Measurements from ENCODE around the gene ITGB8. TPM values are rescaled to one million over a fixed set of nuclear protein-coding genes. Genes with fewer than 3 reads are reported as not detected.

Gene ITGB8
- polyA plus RNA-seq, 3 donors from 2014 or later, result not detected

DNA sequence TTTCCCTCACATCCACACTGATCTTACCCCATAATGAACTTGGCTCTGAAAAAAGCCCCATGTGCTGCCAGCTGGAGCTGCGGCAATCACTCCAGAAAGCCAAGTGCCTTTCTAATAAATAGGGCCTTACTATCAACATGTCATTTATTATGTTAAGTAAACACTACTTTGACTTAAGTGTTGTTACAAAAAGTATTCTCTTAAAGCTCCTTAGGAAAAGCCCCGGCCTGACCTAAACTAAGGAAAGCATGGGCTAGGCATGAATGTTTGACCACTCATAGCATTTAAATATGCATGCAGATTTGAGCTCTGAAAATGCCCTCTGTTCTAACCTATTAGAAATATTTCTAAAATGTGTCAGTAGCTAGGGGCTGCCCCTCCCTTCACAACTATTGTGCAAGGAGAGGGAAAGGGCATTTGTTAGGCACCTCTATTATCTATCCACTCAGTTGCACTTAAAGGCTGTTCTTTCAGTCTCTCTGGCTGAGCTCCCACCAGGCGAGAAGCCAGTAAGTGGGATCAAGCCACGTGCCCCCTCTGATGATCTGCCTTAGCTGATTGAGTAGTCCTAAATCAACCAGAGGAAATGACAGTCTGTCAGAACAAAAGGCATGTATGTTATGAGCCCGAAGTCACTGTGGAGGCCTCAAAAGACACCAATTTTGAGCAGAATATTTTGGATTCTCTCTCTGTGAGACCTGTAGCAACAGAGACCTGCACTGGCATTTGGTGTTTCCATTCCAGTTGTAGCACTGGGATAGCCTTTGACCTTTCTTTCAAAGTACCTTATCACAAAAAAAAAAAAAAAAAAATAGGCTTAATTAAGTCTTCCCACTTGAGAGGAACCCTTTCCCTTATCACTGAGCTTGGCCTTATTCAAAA lies 77.1 kb downstream of the ITGB8 start:
- H3K36me3 Mint-ChIP-seq, result no peaks in the 10 kb centered on the region
- H3K9me3 Mint-ChIP-seq, result peaks cover 0 to 4% (median 0%) of the 10 kb centered on the region in 6 donors
- no peak for DNase-seq
- no peaks in the 10 kb centered on the region for H3K4me1 Mint-ChIP-seq
- H3K27ac Mint-ChIP-seq, result no peak overlapping the region
- H3K27me3 Mint-ChIP-seq (ENCODE audit: low read depth in 3 of 3), result peaks cover 0 to 2% (median 0%) of the 10 kb centered on the region in 3 donors
- H3K4me3 Mint-ChIP-seq, result no peak overlapping the region

DNA sequence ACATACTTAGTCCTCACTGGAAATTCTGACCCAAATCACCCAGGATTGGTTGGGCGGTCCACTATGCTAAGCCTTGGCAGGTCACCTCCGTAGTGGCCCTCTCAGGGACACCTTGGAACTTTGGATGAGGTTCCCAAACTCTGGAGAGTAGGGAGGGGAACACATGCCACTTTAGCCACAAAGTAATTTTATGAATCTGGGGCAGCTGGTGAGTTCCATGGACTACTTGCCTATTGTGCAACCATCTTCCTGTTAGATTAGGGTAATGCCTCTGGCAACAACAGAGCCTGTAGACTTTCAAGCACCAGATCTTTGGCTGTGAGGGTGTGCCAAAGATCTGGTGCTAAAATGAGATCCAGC lies 77.7 kb downstream of the ITGB8 start:
- Mint-ChIP-seq H3K36me3 (no peaks in the 10 kb centered on the region), H3K27ac (no peak overlapping the region), H3K4me3 (no peak overlapping the region), H3K9me3 (peaks cover 0 to 4% (median 0%) of the 10 kb centered on the region in 6 donors), H3K4me1 (no peaks in the 10 kb centered on the region), H3K27me3 (ENCODE audit: low read depth in 3 of 3) (peaks cover 0 to 2% (median 0%) of the 10 kb centered on the region in 3 donors)
- DNase-seq, result no peak

DNA sequence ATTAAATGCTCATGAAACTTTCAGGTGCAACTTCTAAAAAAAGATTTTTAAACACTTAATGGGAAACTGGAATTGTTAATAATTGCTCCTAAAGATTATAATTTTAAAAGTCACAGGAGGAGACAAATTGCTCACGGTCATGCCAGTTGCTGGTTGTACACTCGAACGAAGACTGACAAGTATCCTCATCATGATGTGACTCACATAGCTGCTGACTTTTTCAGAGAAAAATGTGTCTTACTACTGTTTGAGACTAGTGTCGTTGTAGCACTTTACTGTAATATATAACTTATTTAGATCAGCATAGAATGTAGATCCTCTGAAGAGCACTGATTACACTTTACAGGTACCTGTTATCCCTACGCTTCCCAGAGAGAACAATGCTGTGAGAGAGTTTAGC lies 79.3 kb downstream of the ITGB8 start:
- no peak for DNase-seq
- H3K4me1 Mint-ChIP-seq, result no peaks in the 10 kb centered on the region
- H3K9me3 Mint-ChIP-seq, result peaks cover 0 to 4% (median 0%) of the 10 kb centered on the region in 6 donors
- no peak overlapping the region for H3K27ac Mint-ChIP-seq
- H3K4me3 Mint-ChIP-seq, result no peak overlapping the region
- H3K27me3 Mint-ChIP-seq (ENCODE audit: low read depth in 3 of 3), result no peaks in the 10 kb centered on the region
- H3K36me3 Mint-ChIP-seq, result no peaks in the 10 kb centered on the region

DNA sequence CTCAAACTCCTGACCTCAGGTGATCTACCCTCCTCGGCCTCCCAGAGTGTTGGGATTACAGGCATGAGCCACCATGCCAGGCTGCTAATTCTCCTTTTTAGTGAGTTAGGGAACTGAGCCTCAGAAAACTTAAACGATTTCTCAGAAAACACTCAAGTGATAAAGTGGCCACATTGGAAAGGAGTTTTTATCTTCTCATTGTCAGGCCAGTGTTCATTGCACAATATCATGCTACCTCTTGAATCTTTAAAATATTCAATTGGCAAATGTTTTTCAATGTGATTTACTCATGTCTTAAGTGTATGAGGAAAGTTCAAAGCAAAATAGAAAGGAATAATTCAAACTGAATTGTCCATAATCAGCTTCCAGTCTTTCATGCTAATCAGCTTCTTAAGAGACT lies 80.7 kb downstream of the ITGB8 start:
- no peaks in the 10 kb centered on the region for H3K4me1 Mint-ChIP-seq
- peaks cover 0 to 9% (median 0%) of the 10 kb centered on the region in 6 donors for H3K9me3 Mint-ChIP-seq
- H3K27me3 Mint-ChIP-seq (ENCODE audit: low read depth in 3 of 3), result no peaks in the 10 kb centered on the region
- no peak for DNase-seq
- H3K4me3 Mint-ChIP-seq, result no peak overlapping the region
- H3K36me3 Mint-ChIP-seq, result no peaks in the 10 kb centered on the region
- no peak overlapping the region for H3K27ac Mint-ChIP-seq

DNA sequence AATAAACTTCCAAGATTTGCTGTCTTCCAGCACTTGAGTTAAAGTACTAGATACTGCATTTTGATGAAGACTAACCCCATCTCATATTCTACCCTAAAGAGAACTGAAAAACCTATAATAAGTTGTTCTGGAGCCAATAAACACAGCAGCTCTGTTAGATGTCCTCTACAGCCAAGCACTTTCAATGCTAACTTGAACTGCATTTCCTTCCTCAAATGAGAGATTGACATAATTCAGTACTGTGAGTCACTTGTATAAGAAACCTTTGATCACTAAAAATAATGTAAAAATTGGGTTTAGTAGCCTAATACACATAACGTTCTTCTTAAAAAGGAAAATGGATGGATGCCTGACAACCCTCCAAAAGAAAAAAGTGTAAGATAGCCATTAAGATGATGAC lies 81.3 kb downstream of the ITGB8 start:
- Mint-ChIP-seq H3K27ac (no peak overlapping the region), H3K4me1 (no peaks in the 10 kb centered on the region), H3K9me3 (peaks cover 0 to 9% (median 0%) of the 10 kb centered on the region in 6 donors), H3K36me3 (no peaks in the 10 kb centered on the region), H3K27me3 (ENCODE audit: low read depth in 3 of 3) (no peaks in the 10 kb centered on the region), H3K4me3 (no peak overlapping the region)
- DNase-seq, result no peak

DNA sequence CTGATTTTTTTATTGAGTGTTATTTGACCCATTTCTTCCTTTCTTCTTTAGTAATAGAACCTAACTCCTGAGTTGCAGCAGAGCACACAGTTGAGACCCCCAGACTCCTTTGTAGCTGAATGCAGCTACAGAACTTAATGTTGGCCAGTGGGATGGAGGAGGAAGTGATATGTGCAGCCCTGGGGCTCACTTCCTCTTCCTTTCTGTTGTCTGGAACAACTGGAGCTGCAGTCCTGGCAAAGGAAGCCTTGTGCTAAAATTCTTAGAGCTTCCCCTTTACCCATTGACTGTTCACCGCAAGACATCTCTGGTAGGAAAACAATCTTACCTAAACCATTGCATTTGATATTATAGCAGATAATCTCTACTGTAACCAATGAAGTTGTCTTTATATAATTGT lies 86.6 kb downstream of the ITGB8 start:
- H3K4me3 Mint-ChIP-seq, result no peak overlapping the region
- no peak for DNase-seq
- H3K27me3 Mint-ChIP-seq (ENCODE audit: low read depth in 3 of 3), result no peaks in the 10 kb centered on the region
- no peaks in the 10 kb centered on the region for H3K36me3 Mint-ChIP-seq
- no peak overlapping the region for H3K27ac Mint-ChIP-seq
- H3K9me3 Mint-ChIP-seq, result peaks cover 0 to 5% (median under 1%) of the 10 kb centered on the region in 6 donors
- no peaks in the 10 kb centered on the region for H3K4me1 Mint-ChIP-seq

DNA sequence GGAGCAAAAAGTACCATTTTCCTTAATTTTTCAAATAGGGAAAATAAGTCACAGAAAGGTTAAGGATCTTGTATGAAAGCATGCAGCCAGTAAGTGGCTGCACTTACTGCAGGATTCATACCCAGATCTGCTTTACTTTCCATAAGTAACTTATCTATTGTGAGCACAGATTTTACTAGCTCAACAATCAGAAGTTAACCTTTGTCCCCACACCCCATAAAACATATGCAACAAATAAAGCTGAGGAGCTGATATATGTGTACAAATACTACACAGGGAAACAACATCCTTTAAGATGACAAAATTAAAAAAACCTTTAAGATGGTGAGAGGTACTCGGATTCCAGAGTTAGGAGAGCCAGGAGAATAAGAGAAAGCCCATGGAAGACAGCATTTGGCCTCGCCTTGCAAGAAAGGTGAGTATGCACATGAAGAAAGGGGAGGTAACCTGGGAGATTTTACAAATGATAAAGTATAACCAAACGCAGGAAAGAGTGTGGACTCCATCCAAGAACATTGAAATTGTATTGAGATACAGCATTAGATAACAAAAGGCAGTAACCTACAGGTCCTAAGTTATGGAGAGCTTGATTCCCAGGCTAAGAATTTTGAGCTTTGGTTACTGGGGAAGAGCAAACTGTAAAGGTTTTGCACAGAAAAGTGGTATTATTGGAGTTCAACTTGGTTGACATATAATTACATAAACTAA lies 87.1 kb downstream of the ITGB8 start:
- Mint-ChIP-seq H3K4me1 (no peaks in the 10 kb centered on the region), H3K4me3 (no peak overlapping the region), H3K36me3 (no peaks in the 10 kb centered on the region), H3K27ac (no peak overlapping the region), H3K27me3 (ENCODE audit: low read depth in 3 of 3) (no peaks in the 10 kb centered on the region), H3K9me3 (peaks cover 0 to 5% (median under 1%) of the 10 kb centered on the region in 6 donors)
- DNase-seq, result no peak

DNA sequence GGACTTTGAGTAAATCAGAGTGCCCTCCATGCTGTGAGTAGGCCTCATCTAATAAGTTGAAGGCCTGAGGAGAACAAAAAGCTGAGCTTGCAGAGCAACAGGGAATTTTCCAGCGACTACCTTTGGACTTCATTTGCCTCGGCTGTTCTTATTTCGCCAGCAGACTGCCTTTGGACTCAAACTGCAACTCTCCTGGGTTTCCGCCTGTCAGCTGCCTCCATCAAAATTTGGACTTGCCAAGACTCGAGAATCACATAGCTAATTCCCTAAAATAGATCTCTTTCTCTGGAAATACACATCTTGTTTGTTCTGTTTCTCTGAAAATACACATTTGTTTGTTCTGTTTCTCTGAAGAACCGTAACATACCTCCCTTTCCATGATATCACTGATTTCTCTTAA lies 93.8 kb downstream of the ITGB8 start:
- Mint-ChIP-seq H3K27me3 (ENCODE audit: low read depth in 3 of 3) (peaks cover 0 to 3% (median 2%) of the 10 kb centered on the region in 3 donors), H3K4me3 (no peak overlapping the region), H3K36me3 (no peaks in the 10 kb centered on the region), H3K27ac (no peak overlapping the region), H3K4me1 (no peaks in the 10 kb centered on the region), H3K9me3 (peaks cover 0 to 18% (median 3%) of the 10 kb centered on the region in 6 donors)
- DNase-seq, result no peak

DNA sequence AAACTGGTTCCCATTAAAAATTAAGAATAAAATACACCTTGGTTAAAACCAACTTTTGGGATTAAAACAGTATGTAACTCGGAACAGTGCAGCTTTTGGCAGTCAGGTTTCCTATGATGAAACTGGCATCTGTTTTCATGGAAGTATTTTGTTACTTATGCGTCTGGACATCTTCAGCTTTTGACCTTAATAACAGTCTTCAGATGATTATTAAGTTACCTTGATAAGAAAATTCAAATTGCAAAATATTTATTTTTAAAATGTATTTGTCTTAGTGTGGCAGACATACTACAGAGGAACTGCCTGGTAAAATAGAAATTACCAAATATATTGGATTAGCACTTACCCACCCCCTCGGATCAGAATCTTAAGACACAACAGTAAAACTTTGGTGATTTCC lies 100.0 kb downstream of the ITGB8 start:
- Mint-ChIP-seq H3K27ac (no peak overlapping the region), H3K4me3 (no peak overlapping the region), H3K4me1 (no peaks in the 10 kb centered on the region), H3K27me3 (ENCODE audit: low read depth in 3 of 3) (peaks cover 0 to 3% (median 2%) of the 10 kb centered on the region in 3 donors), H3K9me3 (peaks cover 0 to 14% (median 6%) of the 10 kb centered on the region in 6 donors), H3K36me3 (no peaks in the 10 kb centered on the region)
- no peak for DNase-seq

DNA sequence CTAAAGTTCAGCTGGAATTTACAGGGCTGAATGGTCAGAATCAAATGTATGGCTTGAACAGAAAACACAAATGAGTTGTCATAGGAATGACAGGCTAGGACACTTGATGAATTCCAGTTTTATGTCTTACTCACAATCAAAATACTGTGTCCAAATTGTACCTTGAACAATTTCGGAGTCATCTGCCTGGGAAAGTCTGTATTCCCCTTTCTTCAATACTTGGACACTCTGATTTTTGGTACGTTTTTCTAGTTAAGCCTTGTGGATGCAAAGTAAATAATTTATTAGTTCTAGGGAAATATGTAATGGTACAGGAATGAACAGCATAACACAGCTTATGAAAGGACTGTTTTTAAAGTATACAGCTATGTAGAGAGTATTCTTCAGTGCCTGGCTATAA lies 100.4 kb downstream of the ITGB8 start:
- no peak for DNase-seq
- Mint-ChIP-seq H3K27ac (no peak overlapping the region), H3K27me3 (ENCODE audit: low read depth in 3 of 3) (peaks cover 0 to 3% (median 2%) of the 10 kb centered on the region in 3 donors), H3K4me3 (no peak overlapping the region), H3K36me3 (no peaks in the 10 kb centered on the region), H3K4me1 (no peaks in the 10 kb centered on the region), H3K9me3 (peaks cover 0 to 13% (median 5%) of the 10 kb centered on the region in 6 donors)

DNA sequence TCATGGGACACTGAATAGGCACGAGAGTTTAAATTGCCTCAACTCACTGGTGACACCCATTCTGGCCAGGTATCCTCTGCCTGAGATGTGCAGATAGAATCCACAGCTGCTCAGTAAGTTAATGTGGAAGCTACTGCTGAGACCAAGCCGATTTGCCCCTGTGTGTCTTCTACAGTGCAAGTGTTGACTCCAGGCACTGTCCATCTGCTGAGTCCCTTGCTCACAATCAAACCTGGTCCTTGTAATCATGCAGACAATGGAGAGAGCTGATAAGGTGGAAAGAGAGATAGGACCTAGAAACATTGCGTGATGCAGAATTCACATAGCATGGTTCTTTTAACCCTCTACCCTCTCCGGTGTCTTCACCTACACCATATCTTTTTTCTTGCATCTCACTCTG lies 101.4 kb downstream of the ITGB8 start:
- peaks cover 0 to 3% (median 2%) of the 10 kb centered on the region in 3 donors for H3K27me3 Mint-ChIP-seq (ENCODE audit: low read depth in 3 of 3)
- H3K9me3 Mint-ChIP-seq, result peaks cover 0 to 9% (median 3%) of the 10 kb centered on the region in 6 donors
- H3K36me3 Mint-ChIP-seq, result no peaks in the 10 kb centered on the region
- DNase-seq, result no peak
- no peaks in the 10 kb centered on the region for H3K4me1 Mint-ChIP-seq
- no peak overlapping the region for H3K27ac Mint-ChIP-seq
- no peak overlapping the region for H3K4me3 Mint-ChIP-seq

DNA sequence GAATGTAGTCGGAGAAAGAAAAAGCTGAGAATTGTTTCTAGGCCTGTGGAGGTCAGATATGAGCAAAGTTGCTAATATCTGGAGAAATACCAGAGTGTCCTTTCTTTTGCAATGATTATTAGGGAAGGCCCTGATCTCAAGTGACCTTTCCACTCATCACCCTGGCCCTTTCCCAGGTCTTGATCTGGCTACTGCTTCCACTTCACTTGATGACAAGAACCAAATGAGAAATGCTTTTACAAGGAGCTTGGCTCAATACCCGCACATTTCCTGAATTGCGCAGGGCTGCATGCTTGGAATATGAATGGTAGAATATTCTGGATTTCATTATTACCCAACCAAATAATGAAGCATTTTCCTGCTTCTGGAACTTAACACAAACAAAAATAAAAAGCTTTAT lies 104.6 kb downstream of the ITGB8 start:
- H3K9me3 Mint-ChIP-seq, result peaks cover 0 to 2% (median 0%) of the 10 kb centered on the region in 6 donors
- peaks cover 0 to 2% (median 0%) of the 10 kb centered on the region in 3 donors for H3K27me3 Mint-ChIP-seq (ENCODE audit: low read depth in 3 of 3)
- H3K4me3 Mint-ChIP-seq, result no peak overlapping the region
- H3K4me1 Mint-ChIP-seq, result no peaks in the 10 kb centered on the region
- H3K36me3 Mint-ChIP-seq, result no peaks in the 10 kb centered on the region
- no peak for DNase-seq
- no peak overlapping the region for H3K27ac Mint-ChIP-seq

DNA sequence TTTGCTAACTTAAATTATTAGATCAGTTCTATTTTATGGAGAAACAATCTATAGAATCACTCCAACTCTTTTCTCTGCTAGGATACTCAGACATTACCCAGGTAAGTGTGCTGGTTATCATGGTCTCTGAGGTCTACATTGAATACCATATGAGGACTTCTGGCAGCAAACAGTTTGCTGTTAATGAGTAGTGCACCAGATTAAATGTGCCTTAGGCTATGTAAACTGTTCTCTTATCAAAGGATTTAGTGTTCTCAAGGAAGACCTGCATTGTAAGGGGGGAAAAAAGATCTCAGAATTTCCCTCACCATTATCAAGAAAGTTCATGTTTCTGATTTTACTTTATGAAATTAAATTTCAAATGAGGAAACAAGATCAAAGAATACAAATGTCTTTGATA lies 107.5 kb downstream of the ITGB8 start:
- Mint-ChIP-seq H3K9me3 (peaks cover 0 to 11% (median 7%) of the 10 kb centered on the region in 6 donors), H3K27ac (no peak overlapping the region), H3K4me3 (no peak overlapping the region), H3K4me1 (no peaks in the 10 kb centered on the region), H3K27me3 (ENCODE audit: low read depth in 3 of 3) (peaks cover 2 to 4% (median 2%) of the 10 kb centered on the region in 3 donors), H3K36me3 (no peaks in the 10 kb centered on the region)
- DNase-seq, result no peak

DNA sequence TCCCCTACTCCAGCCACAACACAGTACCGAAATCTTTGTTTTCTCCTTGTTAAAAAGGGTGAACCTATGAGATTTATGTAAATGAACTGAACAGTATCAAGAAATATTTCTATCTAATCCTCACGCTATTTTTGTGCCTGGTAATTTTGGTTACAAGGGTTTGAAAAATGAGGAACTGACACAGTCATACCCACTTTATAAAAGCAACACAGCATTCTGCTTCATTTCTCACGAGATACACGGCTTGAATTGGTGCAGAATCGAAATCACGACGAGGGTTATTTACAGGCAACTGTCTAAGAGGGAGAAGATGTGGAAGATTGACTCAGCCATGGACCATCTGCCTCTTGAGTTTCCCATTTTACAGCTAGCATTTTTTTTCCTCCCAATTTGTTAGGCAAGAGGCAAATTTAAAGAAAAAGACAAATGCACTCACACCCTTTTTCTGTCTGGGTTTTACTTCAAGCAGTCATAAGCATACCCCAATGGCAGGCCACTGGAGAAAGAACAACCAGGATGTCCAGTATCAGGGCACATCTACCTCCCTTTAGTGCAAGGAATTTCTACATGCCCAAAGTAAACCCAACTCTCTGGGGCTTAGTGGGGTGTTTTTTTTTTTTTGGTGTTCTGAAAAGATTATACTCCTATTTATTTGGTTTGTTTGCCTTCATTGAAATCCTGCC lies 108.1 kb downstream of the ITGB8 start:
- H3K4me3 Mint-ChIP-seq, result no peak overlapping the region
- no peaks in the 10 kb centered on the region for H3K4me1 Mint-ChIP-seq
- no peaks in the 10 kb centered on the region for H3K36me3 Mint-ChIP-seq
- no peak overlapping the region for H3K27ac Mint-ChIP-seq
- peaks cover 0 to 11% (median 7%) of the 10 kb centered on the region in 6 donors for H3K9me3 Mint-ChIP-seq
- H3K27me3 Mint-ChIP-seq (ENCODE audit: low read depth in 3 of 3), result peaks cover 2 to 4% (median 2%) of the 10 kb centered on the region in 3 donors
- no peak for DNase-seq

All from immature natural killer cell (primary cell).